Neural cell (in vitro differentiated cells): ENCODE data around the gene GPATCH4. TPM values are rescaled to one million over a fixed set of nuclear protein-coding genes. Genes with fewer than 3 reads are reported as not detected.

Source experiments
- H2AFZ ChIP-seq: fragments of 200-600, 300-800 bp; sonication (generic), shearing (Covaris generic); 2 replicates; pipeline ENCODE4 v1.6.0; 2014; ENCODE audit warnings: low read depth, mild to moderate bottlenecking, antibody characterized with exemption, low read length, moderate library complexity
- H3F3A ChIP-seq: fragments of 200-600 bp; shearing (Covaris generic); 2 replicates; pipeline ENCODE4 v1.6.1; 2016; ENCODE audit warnings: mild to moderate bottlenecking, moderate library complexity, mixed read lengths, antibody characterized with exemption, low read length; ENCODE audit not compliant: insufficient read depth, poor library complexity, severe bottlenecking
- H3K27ac ChIP-seq: fragments of 200-600, 300-800 bp; sonication (generic), shearing (Covaris generic); 2 replicates; pipeline ENCODE4 v1.5.1; 2014; ENCODE audit warnings: mild to moderate bottlenecking, low read length, moderate library complexity
- H3K27me3 ChIP-seq: fragments of 300-800, 200-600 bp; sonication (generic), shearing (Covaris generic); 2 replicates; pipeline ENCODE4 v1.6.0; 2014; ENCODE audit warnings: mild to moderate bottlenecking, low read depth, low read length, moderate library complexity; ENCODE audit not compliant: insufficient read depth
- H3K36me3 ChIP-seq: fragments of 300-800, 200-600 bp; sonication (generic), shearing (Covaris generic); 2 replicates; pipeline ENCODE4 v1.5.1; 2014; ENCODE audit warnings: mild to moderate bottlenecking, antibody characterized with exemption, low read length, moderate library complexity; ENCODE audit not compliant: insufficient read depth
- H3K4me2 ChIP-seq: fragments of 300-800, 200-600 bp; sonication (generic), shearing (Covaris generic); 2 replicates; pipeline ENCODE4 v1.6.0; 2014; ENCODE audit warnings: mild to moderate bottlenecking, low read length
- H3K4me3 ChIP-seq: fragments of 300-800, 200-600 bp; sonication (generic), shearing (Covaris generic); 2 replicates; pipeline ENCODE4 v1.5.1; 2014; ENCODE audit warnings: mild to moderate bottlenecking, low read length, moderate library complexity
- H3K79me2 ChIP-seq: fragments of 200-600 bp; shearing (Covaris generic); replicated peaks from 2 replicates; pipeline ENCODE4 v1.6.0; 2014; ENCODE audit warnings: mild to moderate bottlenecking, low read length, moderate library complexity; ENCODE audit not compliant: insufficient read depth
- H3K9ac ChIP-seq: fragments of 300-800, 200-600 bp; sonication (generic), shearing (Covaris generic); 2 replicates; pipeline ENCODE4 v1.6.1; 2016; ENCODE audit warnings: mild to moderate bottlenecking, low read length, mixed read lengths
- H3K9me2 ChIP-seq: fragments of 200-600 bp; shearing (Covaris generic); 2 replicates; pipeline ENCODE4 v1.6.1; 2016; ENCODE audit warnings: mild to moderate bottlenecking, low read length, mixed read lengths; ENCODE audit not compliant: insufficient read depth
- H3K9me3 ChIP-seq: fragments of 200-600, 300-800 bp; sonication (generic), shearing (Covaris generic); 2 replicates; pipeline ENCODE4 v1.6.1; 2016; ENCODE audit warnings: mild to moderate bottlenecking, mixed run types, low read length, moderate library complexity, mixed read lengths
- H4K20me1 ChIP-seq: fragments of 200-600 bp; shearing (Covaris generic); 2 replicates; pipeline ENCODE4 v1.6.1; 2016; ENCODE audit warnings: mild to moderate bottlenecking, mixed run types; ENCODE audit not compliant: insufficient read depth
- CTCF ChIP-seq: fragments of 450-650 bp; IDR thresholded peaks from 2 replicates; pipeline ENCODE4 v1.5.1; 2014; ENCODE audit warnings: antibody characterized with exemption, mild to moderate bottlenecking, moderate library complexity; ENCODE audit not compliant: poor library complexity, severe bottlenecking
- EP300 ChIP-seq: fragments of 450-650 bp; conservative IDR thresholded peaks from 2 replicates; pipeline ENCODE4 v1.6.1; 2014; ENCODE audit warnings: antibody characterized with exemption, mild to moderate bottlenecking, moderate library complexity; ENCODE audit not compliant: poor library complexity, severe bottlenecking
- EZH2 ChIP-seq: fragments of 200-600, 300-800 bp; shearing (Covaris generic), sonication (generic); IDR thresholded peaks from 2 replicates; pipeline ENCODE4 v1.6.1; 2014; ENCODE audit warnings: antibody characterized with exemption, low read length, borderline replicate concordance, mild to moderate bottlenecking; ENCODE audit not compliant: insufficient read depth, poor library complexity, severe bottlenecking
- MXI1 ChIP-seq: fragments of 450-650 bp; conservative IDR thresholded peaks from 2 replicates; pipeline ENCODE4 v1.6.1; 2014; ENCODE audit warnings: antibody characterized with exemption, mild to moderate bottlenecking; ENCODE audit not compliant: poor library complexity, severe bottlenecking
- POLR2AphosphoS5 ChIP-seq: IDR thresholded peaks from 2 replicates; pipeline ENCODE4 v1.6.1; 2012
- RAD21 ChIP-seq: fragments of 450-650 bp; conservative IDR thresholded peaks from 2 replicates; pipeline ENCODE4 v1.6.1; 2014; ENCODE audit warnings: antibody characterized with exemption, mild to moderate bottlenecking, moderate library complexity
- REST ChIP-seq: IDR thresholded peaks from 2 replicates; pipeline ENCODE4 v1.6.1; 2012; ENCODE audit warnings: borderline replicate concordance
- SMC3 ChIP-seq: fragments of 450-650 bp; conservative IDR thresholded peaks from 2 replicates; pipeline ENCODE4 v1.6.1; 2014; ENCODE audit warnings: antibody characterized with exemption, mild to moderate bottlenecking, moderate library complexity; ENCODE audit not compliant: poor library complexity
- TAF1 ChIP-seq: IDR thresholded peaks from 2 replicates; pipeline ENCODE4 v1.6.1; 2012; ENCODE audit warnings: low read depth
- polyA plus RNA-seq: library from polyadenylated mRNA; depleted of rRNA; stranded (reverse); fragments of >200 nt; gene quantifications from 2 replicates; pipeline ENCODE4 v1.2.3, GENCODE V29; 2014

The GPATCH4 gene
- polyA plus RNA-seq, 1 donor from 2014 or later = 3.9 TPM

DNA sequence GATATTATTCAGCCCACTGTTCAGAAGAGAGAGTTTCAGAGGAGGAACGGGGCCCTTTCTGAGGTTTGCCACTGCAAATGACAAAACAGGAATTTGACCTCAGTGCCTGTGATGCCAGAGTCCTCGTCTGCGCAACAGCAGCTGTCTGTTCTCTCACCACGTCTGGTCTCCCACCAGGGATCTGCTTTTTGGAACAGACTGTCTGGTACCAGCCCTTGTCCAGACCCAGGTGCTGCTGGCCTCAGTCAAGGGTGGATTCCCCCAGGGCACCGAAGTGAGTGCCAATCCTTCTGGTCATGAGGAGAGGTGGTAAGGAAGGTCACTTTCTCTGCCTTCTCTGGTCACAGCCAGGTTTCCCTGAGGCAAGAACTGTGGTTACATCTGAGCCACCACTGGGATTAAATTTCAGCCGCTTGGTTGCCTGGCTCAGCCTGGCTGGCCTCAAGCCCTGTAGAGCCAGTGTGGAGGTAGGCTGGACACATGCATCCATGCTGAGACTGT, 38.4 kb upstream of the GPATCH4 start:
- Histone ChIP-seq H4K20me1 (no peaks in the 10 kb centered on the region), H3F3A (no peaks in the 10 kb centered on the region), H3K27me3 (peaks cover 25% of the 10 kb centered on the region), H3K9me3 (no peaks in the 10 kb centered on the region), H3K27ac (no peak overlapping the region), H3K4me3 (no peak overlapping the region), H3K9me2 (no peaks in the 10 kb centered on the region), H3K4me2 (no peak overlapping the region), H3K36me3 (no peaks in the 10 kb centered on the region), H2AFZ (no peak overlapping the region), H3K9ac (no peak overlapping the region), H3K79me2 (no peaks in the 10 kb centered on the region)
- no peak for TF ChIP-seq SMC3
- TF ChIP-seq EP300 = no peak
- no peak for TF ChIP-seq POLR2AphosphoS5
- no peak for TF ChIP-seq EZH2

GRCh38 chr1:156638189-156638985, 37.1 kb upstream of the GPATCH4 start:
- Histone ChIP-seq H3K9ac (no peak overlapping the region), H3K4me2 (no peak overlapping the region), H3K27ac (no peak overlapping the region), H3K79me2 (no peaks in the 10 kb centered on the region), H3K36me3 (no peaks in the 10 kb centered on the region), H4K20me1 (no peaks in the 10 kb centered on the region), H3K4me3 (no peak overlapping the region), H3K9me3 (no peaks in the 10 kb centered on the region), H3K27me3 (peaks cover 25% of the 10 kb centered on the region), H3F3A (no peaks in the 10 kb centered on the region), H2AFZ (no peak overlapping the region), H3K9me2 (no peaks in the 10 kb centered on the region)
- no peak for TF ChIP-seq MXI1
- no peak for TF ChIP-seq EZH2
- no peak for TF ChIP-seq POLR2AphosphoS5
- no peak for TF ChIP-seq EP300
- TF ChIP-seq TAF1 = no peak
- TF ChIP-seq SMC3 = no peak
- TF ChIP-seq CTCF = no peak
- no peak for TF ChIP-seq REST
- TF ChIP-seq RAD21 = no peak
